Sigmoid colon (tissue), 4 donors: Measurements from ENCODE around the gene PNO1.

ENCODE experiments used
- CTCF ChIP-seq, 4 experiments: fragments of 450-650 bp in 3 of 4; fragments of 200-600 bp in 1 of 4; IDR thresholded peaks; one replicate each; pipeline ENCODE4 v1.5.1; 2016 to 2019; ENCODE audit warnings: antibody characterized with exemption in 4 of 4, mild to moderate bottlenecking in 3 of 4, moderate library complexity in 2 of 4
- EP300 ChIP-seq, 4 donors: sonication (generic); formaldehyde crosslinking; IDR thresholded peaks; one replicate each; pipeline ENCODE4 v1.6.1; 2017; ENCODE audit warnings: antibody characterized with exemption in 4 of 4
- POLR2A ChIP-seq, 2 donors: fragments of 450-650 bp; IDR thresholded peaks; one replicate each; pipeline ENCODE4 v1.6.1; 2016; ENCODE audit warnings: antibody characterized with exemption in 2 of 2, mild to moderate bottlenecking in 2 of 2, moderate library complexity in 2 of 2
- POLR2AphosphoS5 ChIP-seq, 4 donors: sonication (generic); formaldehyde crosslinking; IDR thresholded peaks; one replicate each; pipeline ENCODE4 v1.6.1; 2017; ENCODE audit warnings: antibody characterized with exemption in 4 of 4

DNA sequence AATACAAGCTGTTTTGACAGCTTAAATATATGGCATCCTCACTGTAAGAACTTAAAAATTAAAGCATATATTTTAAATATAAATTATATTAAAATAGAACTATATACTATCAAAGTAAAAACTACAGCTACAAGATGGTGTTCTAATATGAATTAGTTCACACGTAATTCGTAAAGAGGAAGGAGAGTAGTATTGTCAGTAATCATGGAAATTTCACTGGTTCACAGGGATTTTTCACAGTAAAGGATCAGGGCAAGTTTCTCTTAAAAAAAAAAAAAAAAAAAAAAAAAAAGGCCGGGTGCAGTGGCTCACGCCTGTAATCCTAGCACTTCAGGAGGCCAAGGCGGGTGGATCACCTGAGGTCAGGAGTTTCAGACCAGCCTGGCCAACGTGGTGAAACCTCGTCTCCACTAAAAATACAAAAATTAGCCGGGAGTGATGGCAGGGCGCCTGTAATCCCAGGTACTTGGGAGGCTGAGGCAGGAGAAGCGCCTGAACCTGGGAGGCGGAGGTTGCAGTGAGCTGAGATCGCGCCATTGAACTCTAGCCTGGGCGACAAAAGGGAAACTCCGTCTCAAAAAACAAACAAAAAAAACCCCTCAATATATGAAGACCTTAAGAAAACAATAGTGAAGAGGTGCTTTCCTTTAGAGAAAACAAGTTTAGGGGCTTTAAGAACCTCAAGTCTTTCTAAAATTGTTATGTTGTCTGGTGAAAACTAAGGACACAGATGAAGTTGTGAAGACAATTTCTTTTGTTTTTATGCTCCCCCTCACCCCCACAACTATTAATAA is 32.5 kb downstream of the PNO1 start:
- TF ChIP-seq CTCF (IDR thresholded peaks at IDR 0.05) (no peak), POLR2A (IDR thresholded peaks at IDR 0.05) (no peak), POLR2AphosphoS5 (IDR thresholded peaks at IDR 0.05) (no peak), EP300 (IDR thresholded peaks at IDR 0.05) (no peak)
